Measurements from ENCODE around the gene EIF2B2.

DNA sequence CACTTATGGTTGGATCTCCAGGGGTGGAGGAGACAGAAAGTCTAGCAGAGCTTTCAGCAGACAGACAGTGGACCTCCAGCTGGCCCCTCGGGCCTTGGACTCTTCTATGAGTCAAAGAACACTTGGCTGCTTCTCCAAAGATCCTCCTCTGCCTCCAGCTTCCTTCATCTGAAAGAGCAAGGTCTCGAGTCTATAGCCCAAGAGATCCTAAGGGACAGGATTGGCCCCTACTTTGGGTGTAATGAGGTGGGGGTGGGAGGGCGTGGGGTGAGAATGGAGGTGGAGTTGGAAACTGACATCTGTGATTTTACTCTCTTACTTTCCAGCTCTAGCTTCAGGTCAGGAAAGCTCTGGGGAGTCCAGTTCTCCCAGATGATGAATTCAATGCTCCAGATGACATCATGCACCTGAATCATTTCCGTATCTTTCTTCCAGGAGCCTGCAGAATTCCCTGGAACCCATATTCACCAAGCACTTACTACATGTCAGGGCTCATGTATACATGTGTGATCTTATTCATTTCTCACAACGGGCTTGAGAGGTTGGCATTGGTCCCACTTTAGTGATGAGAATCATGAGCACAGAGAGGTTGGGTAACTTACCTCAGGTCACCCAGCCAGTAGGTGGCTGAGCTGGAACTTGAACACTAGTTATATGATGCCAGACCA is 37.1 kb upstream of the EIF2B2 start:
- no peak for TF ChIP-seq POLR2AphosphoS5 (IDR thresholded peaks at IDR 0.05)
- no peak for TF ChIP-seq POLR2A (IDR thresholded peaks at IDR 0.05; ENCODE audit: low read depth)
- TF ChIP-seq, protein P1, sequence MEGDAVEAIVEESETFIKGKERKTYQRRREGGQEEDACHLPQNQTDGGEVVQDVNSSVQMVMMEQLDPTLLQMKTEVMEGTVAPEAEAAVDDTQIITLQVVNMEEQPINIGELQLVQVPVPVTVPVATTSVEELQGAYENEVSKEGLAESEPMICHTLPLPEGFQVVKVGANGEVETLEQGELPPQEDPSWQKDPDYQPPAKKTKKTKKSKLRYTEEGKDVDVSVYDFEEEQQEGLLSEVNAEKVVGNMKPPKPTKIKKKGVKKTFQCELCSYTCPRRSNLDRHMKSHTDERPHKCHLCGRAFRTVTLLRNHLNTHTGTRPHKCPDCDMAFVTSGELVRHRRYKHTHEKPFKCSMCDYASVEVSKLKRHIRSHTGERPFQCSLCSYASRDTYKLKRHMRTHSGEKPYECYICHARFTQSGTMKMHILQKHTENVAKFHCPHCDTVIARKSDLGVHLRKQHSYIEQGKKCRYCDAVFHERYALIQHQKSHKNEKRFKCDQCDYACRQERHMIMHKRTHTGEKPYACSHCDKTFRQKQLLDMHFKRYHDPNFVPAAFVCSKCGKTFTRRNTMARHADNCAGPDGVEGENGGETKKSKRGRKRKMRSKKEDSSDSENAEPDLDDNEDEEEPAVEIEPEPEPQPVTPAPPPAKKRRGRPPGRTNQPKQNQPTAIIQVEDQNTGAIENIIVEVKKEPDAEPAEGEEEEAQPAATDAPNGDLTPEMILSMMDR (IDR thresholded peaks at IDR 0.05) = no peak
- TF ChIP-seq EP300 (IDR thresholded peaks at IDR 0.05) = no peak
